ENCODE results near the gene WIPF3. TPM values are rescaled to one million over a fixed set of nuclear protein-coding genes. Genes with fewer than 3 reads are reported as not detected.

Gene WIPF3
- total and polyA plus RNA-seq, 10 of the 15 experiments (the other 5 are each of a cell fraction or from before 2014, with no cell fraction given): 0.03 to 0.05 TPM; not detected in 8

DNA sequence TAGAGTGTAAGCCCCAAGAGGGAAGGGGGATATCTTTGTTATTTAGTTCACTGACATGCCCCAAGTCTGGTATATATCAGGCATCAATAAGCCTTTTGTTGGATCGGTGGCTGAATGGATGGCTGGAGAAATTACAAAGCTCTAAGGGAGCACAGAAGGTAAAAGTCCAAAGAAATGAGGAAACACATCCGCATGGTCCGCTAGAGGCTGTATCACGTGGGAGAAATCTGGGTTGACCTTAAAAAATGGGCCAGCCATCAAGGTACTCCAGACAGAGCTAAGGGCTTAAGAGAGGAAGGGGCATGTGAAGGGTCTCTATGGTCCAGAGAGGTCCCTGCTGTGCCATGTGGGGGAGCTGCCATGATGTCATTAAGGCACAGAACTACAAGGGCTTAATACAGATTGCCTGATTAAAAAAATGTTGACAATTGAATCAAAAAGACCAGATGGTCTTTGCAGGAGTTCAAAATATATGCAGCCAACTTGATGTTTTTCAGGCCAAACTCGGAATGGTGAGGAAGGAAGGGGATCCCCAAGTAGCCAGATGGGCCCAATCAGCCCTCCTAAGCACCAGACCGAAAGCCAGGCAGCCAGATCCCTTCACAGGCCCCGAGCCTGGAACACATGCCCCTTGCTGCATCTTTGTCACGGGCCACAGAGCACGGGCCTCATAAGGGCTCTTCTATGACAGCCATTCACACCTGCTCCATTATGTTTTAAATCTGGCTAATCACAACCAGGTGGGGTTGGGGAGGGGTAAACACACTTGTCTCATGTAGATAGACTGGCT lies 151.4 kb downstream of the WIPF3 start:
- no peak for FAIRE-seq
- no peak for ATAC-seq
- peaks cover 3% of the 10 kb centered on the region; the same call in 1 of the 2 replicates for H3K79me2 ChIP-seq (ENCODE audit: control insufficient read depth, insufficient read depth, low read length)
- H3K4me3 ChIP-seq: no peak overlapping the region
- intact Hi-C loops (cut with micrococcal nuclease; ENCODE audit: unreplicated experiment) (loop anchor here (2.0 kb wide), 1 partner anchor 105 kb away; no protein-coding TSS in a partner anchor), in situ Hi-C loops (cut with MboI) (no loop called here)
- peaks cover 0 to 2% of the 10 kb centered on the region in 2 experiments; a peak in 1 of 4 replicates for H3K36me3 ChIP-seq (ENCODE audit: control insufficient read depth in 2 of 2, insufficient read depth in 2 of 2, low read length in 1 of 2)
- H4K20me1 ChIP-seq (ENCODE audit: control insufficient read depth, insufficient read depth): no peaks in the 10 kb centered on the region
- no peak overlapping the region for H3K27ac ChIP-seq (ENCODE audit: control insufficient read depth, insufficient read depth)
- H3K4me1 ChIP-seq (ENCODE audit: control insufficient read depth, insufficient read depth, low read length): peaks cover 17% of the 10 kb centered on the region
- no peak for DNase-seq (ENCODE audit: low read depth, low spot score)
- SMC1A ChIA-PET (ENCODE audit: uncharacterized antibody, unreplicated experiment): interaction anchor here (0.6 to 3.3 kb wide), 6 partner anchors 13 to 982 kb away, joined by 3 to 19 read pairs (median 6); partner anchors contain the start of gene FKBP14
- TF ChIP-seq MTA2 (IDR thresholded peaks at IDR 0.05; ENCODE audit: low read depth) (no peak), SREBF2 (IDR thresholded peaks at IDR 0.05; ENCODE audit: low read length) (no peak), ZSCAN29 (IDR thresholded peaks at IDR 0.05) (no peak), RUNX3 (IDR thresholded peaks at IDR 0.05; ENCODE audit: low read length) (no peak), POLR2AphosphoS2 (IDR thresholded peaks at IDR 0.05; ENCODE audit: low read depth, low read length) (no peak), RAD21 (IDR thresholded peaks at IDR 0.05; ENCODE audit: insufficient read depth, low read depth, low read length) (no peak), RCOR1 (conservative IDR thresholded peaks at IDR 0.05; ENCODE audit: low read depth, low read length) (no peak), JUNB (IDR thresholded peaks at IDR 0.05) (no peak), KLF5 (IDR thresholded peaks at IDR 0.05; ENCODE audit: partially characterized antibody) (no peak), NFIC (IDR thresholded peaks at IDR 0.05; ENCODE audit: low read depth, low read length) (no peak), WRNIP1 (IDR thresholded peaks at IDR 0.05; ENCODE audit: borderline replicate concordance, low read depth, low read length) (no peak), BHLHE40 (IDR thresholded peaks at IDR 0.05; ENCODE audit: borderline replicate concordance in 1 of 2, low read depth in 2 of 2, low read length in 1 of 2) (no peak)
- TF ChIP-seq, protein P1, sequence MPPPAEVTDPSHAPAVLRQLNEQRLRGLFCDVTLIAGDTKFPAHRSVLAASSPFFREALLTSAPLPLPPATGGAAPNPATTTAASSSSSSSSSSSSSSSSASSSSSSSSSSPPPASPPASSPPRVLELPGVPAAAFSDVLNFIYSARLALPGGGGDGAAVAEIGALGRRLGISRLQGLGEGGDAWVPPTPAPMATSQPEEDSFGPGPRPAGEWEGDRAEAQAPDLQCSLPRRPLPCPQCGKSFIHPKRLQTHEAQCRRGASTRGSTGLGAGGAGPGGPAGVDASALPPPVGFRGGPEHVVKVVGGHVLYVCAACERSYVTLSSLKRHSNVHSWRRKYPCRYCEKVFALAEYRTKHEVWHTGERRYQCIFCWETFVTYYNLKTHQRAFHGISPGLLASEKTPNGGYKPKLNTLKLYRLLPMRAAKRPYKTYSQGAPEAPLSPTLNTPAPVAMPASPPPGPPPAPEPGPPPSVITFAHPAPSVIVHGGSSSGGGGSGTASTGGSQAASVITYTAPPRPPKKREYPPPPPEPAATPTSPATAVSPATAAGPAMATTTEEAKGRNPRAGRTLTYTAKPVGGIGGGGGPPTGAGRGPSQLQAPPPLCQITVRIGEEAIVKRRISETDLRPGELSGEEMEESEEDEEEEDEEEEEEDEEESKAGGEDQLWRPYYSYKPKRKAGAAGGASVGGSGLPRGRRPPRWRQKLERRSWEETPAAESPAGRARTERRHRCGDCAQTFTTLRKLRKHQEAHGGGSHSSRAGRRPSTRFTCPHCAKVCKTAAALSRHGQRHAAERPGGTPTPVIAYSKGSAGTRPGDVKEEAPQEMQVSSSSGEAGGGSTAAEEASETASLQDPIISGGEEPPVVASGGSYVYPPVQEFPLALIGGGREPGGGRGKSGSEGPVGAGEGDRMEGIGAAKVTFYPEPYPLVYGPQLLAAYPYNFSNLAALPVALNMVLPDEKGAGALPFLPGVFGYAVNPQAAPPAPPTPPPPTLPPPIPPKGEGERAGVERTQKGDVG (CRISPR knock-in tag; IDR thresholded peaks at IDR 0.05): no peak
- TF ChIP-seq, protein P2, sequence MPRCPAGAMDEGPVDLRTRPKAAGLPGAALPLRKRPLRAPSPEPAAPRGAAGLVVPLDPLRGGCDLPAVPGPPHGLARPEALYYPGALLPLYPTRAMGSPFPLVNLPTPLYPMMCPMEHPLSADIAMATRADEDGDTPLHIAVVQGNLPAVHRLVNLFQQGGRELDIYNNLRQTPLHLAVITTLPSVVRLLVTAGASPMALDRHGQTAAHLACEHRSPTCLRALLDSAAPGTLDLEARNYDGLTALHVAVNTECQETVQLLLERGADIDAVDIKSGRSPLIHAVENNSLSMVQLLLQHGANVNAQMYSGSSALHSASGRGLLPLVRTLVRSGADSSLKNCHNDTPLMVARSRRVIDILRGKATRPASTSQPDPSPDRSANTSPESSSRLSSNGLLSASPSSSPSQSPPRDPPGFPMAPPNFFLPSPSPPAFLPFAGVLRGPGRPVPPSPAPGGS (IDR thresholded peaks at IDR 0.05; ENCODE audit: borderline replicate concordance, insufficient read depth, low read depth, low read length, poor library complexity, severe bottlenecking): no peak
- BruUV-seq (replicated peaks): no TSS peak
- no peaks in the 10 kb centered on the region for H3K27me3 ChIP-seq (replicated peaks in 1 of 2; ENCODE audit: control insufficient read depth in 2 of 2, insufficient read depth in 2 of 2, low read length in 1 of 2)
- H3K9me3 ChIP-seq (replicated peaks; ENCODE audit: control insufficient read depth, insufficient read depth, low read length): no peaks in the 10 kb centered on the region
- POLR2A ChIA-PET: no interaction called here
- no peak overlapping the region for H3K4me2 ChIP-seq (ENCODE audit: control insufficient read depth, insufficient read depth)
- H2AFZ ChIP-seq (ENCODE audit: control insufficient read depth, low read depth, low read length): no peak overlapping the region
- RAD21 ChIA-PET (ENCODE audit: unreplicated experiment): interaction anchor here (2.4 kb wide), 1 partner anchor 104 kb away, joined by 14 read pairs; no protein-coding TSS in a partner anchor
- CTCF ChIA-PET: interaction anchor here (0.6 to 4.2 kb wide), 6 partner anchors 20 to 105 kb away, joined by 3 to 42 read pairs (median 12); no protein-coding TSS in a partner anchor
- WGBS (ENCODE audit: insufficient coverage, insufficient replicate concordance, low lambda C conversion rate, missing lambda C conversion rate): 86% methylated on average over 9 of the region's 9 CpGs
- no peak overlapping the region for H3K9ac ChIP-seq (ENCODE audit: control insufficient read depth, insufficient read depth, low read length)

Data from GM12878 (cell line).